ENCODE data around the gene NOP56. TPM values are rescaled to one million over a fixed set of nuclear protein-coding genes. Genes with fewer than 3 reads are reported as not detected.

Gene NOP56
- total and polyA plus RNA-seq, 4 donors = 46.8 to 138 (median 85.0) TPM

GRCh38 chr20:2631228-2631627 is 21.2 kb upstream of the NOP56 start:
- 23 to 31% methylated on average over 1 of the region's 1 CpG for WGBS, 2 donors
- no peak overlapping the region for H3K4me3 ChIP-seq (ENCODE audit: low read length in 2 of 2)
- no peaks in the 10 kb centered on the region for H3K27me3 ChIP-seq (ENCODE audit: control insufficient read depth in 1 of 2, insufficient read depth in 2 of 2, low read length in 1 of 2)
- no peaks in the 10 kb centered on the region for H3K36me3 ChIP-seq (ENCODE audit: control insufficient read depth in 1 of 2, insufficient read depth in 2 of 2, low read length in 1 of 2)
- peaks cover 3% of the 10 kb centered on the region for H3K9me3 ChIP-seq (ENCODE audit: control insufficient read depth, low read length)
- no peaks in the 10 kb centered on the region for H3K4me1 ChIP-seq (ENCODE audit: control insufficient read depth in 1 of 2, insufficient read depth in 2 of 2, low read length in 2 of 2)
- ATAC-seq (ENCODE audit: low FRiP score) (no peak), DNase-seq (no peak)
- no peak overlapping the region for H3K27ac ChIP-seq (ENCODE audit: low read depth in 1 of 2, low read length in 2 of 2)
- intact Hi-C loops (cut with DNase I) = no loop called here

GRCh38 chr20:2633381-2633780 is 19.1 kb upstream of the NOP56 start:
- DNase-seq = no peak
- no peak for ATAC-seq (ENCODE audit: low FRiP score)
- Histone ChIP-seq H3K36me3 (ENCODE audit: control insufficient read depth in 1 of 2, insufficient read depth in 2 of 2, low read length in 1 of 2) (no peaks in the 10 kb centered on the region), H3K4me1 (ENCODE audit: control insufficient read depth in 1 of 2, insufficient read depth in 2 of 2, low read length in 2 of 2) (no peaks in the 10 kb centered on the region), H3K27ac (ENCODE audit: low read depth in 1 of 2, low read length in 2 of 2) (no peak overlapping the region), H3K4me3 (ENCODE audit: low read length in 2 of 2) (no peak overlapping the region), H3K27me3 (ENCODE audit: control insufficient read depth in 1 of 2, insufficient read depth in 2 of 2, low read length in 1 of 2) (no peaks in the 10 kb centered on the region), H3K9me3 (ENCODE audit: control insufficient read depth, low read length) (no peaks in the 10 kb centered on the region)
- intact Hi-C loops (cut with DNase I) = no loop called here
- 3 to 9% methylated on average over 1 of the region's 1 CpG for WGBS, 2 donors

GRCh38 chr20:2637246-2637645 is 15.2 kb upstream of the NOP56 start:
- Histone ChIP-seq H3K36me3 (ENCODE audit: control insufficient read depth in 1 of 2, insufficient read depth in 2 of 2, low read length in 1 of 2) (no peaks in the 10 kb centered on the region), H3K4me3 (ENCODE audit: low read length in 2 of 2) (no peak overlapping the region), H3K27me3 (ENCODE audit: control insufficient read depth in 1 of 2, insufficient read depth in 2 of 2, low read length in 1 of 2) (no peaks in the 10 kb centered on the region), H3K9me3 (ENCODE audit: control insufficient read depth, low read length) (no peaks in the 10 kb centered on the region), H3K4me1 (ENCODE audit: control insufficient read depth in 1 of 2, insufficient read depth in 2 of 2, low read length in 2 of 2) (no peaks in the 10 kb centered on the region), H3K27ac (ENCODE audit: low read depth in 1 of 2, low read length in 2 of 2) (no peak overlapping the region)
- 82% methylated on average over 6 of the region's 6 CpGs for WGBS, 2 donors
- no peak for ATAC-seq (ENCODE audit: low FRiP score)
- DNase-seq = no peak
- intact Hi-C loops (cut with DNase I) = no loop called here

- Histone ChIP-seq H3K4me1 (ENCODE audit: control insufficient read depth in 1 of 2, insufficient read depth in 2 of 2, low read length in 2 of 2) (no peaks in the 10 kb centered on the region), H3K9me3 (ENCODE audit: control insufficient read depth, low read length) (no peaks in the 10 kb centered on the region), H3K4me3 (ENCODE audit: low read length in 2 of 2) (no peak overlapping the region), H3K36me3 (ENCODE audit: control insufficient read depth in 1 of 2, insufficient read depth in 2 of 2, low read length in 1 of 2) (no peaks in the 10 kb centered on the region), H3K27me3 (ENCODE audit: control insufficient read depth in 1 of 2, insufficient read depth in 2 of 2, low read length in 1 of 2) (no peaks in the 10 kb centered on the region), H3K27ac (ENCODE audit: low read depth in 1 of 2, low read length in 2 of 2) (no peak overlapping the region)
- no peak for ATAC-seq (ENCODE audit: low FRiP score)
- DNase-seq = no peak
- 58 to 59% methylated on average over 1 of the region's 1 CpG for WGBS, 2 donors
- intact Hi-C loops (cut with DNase I) = loop anchor here in 1 of 2 donors (10.0 kb wide), 1 partner anchor 115 kb away; no protein-coding TSS in a partner anchor
These were observed 12.2 kb upstream of the NOP56 start for GRCh38 chr20:2640260-2640659.

GRCh38 chr20:2640899-2641298 is 11.5 kb upstream of the NOP56 start:
- H3K4me1 ChIP-seq (ENCODE audit: control insufficient read depth in 1 of 2, insufficient read depth in 2 of 2, low read length in 2 of 2) = no peaks in the 10 kb centered on the region
- intact Hi-C loops (cut with DNase I) = loop anchor here in 1 of 2 donors (10.0 kb wide), 1 partner anchor 116 kb away; no protein-coding TSS in a partner anchor
- 84 to 89% methylated on average over 9 of the region's 9 CpGs for WGBS, 2 donors
- no peak for ATAC-seq (ENCODE audit: low FRiP score)
- no peak overlapping the region for H3K4me3 ChIP-seq (ENCODE audit: low read length in 2 of 2)
- H3K9me3 ChIP-seq (ENCODE audit: control insufficient read depth, low read length) = no peaks in the 10 kb centered on the region
- no peak for DNase-seq
- H3K36me3 ChIP-seq (ENCODE audit: control insufficient read depth in 1 of 2, insufficient read depth in 2 of 2, low read length in 1 of 2) = no peaks in the 10 kb centered on the region
- no peaks in the 10 kb centered on the region for H3K27me3 ChIP-seq (ENCODE audit: control insufficient read depth in 1 of 2, insufficient read depth in 2 of 2, low read length in 1 of 2)
- H3K27ac ChIP-seq (ENCODE audit: low read depth in 1 of 2, low read length in 2 of 2) = no peak overlapping the region

- H3K27me3 ChIP-seq (ENCODE audit: control insufficient read depth in 1 of 2, insufficient read depth in 2 of 2, low read length in 1 of 2) = no peaks in the 10 kb centered on the region
- H3K9me3 ChIP-seq (ENCODE audit: control insufficient read depth, low read length) = no peaks in the 10 kb centered on the region
- intact Hi-C loops (cut with DNase I) = loop anchor here in 1 of 2 donors (10.0 kb wide), 1 partner anchor 119 kb away; no protein-coding TSS in a partner anchor
- DNase-seq = no peak
- no peaks in the 10 kb centered on the region for H3K4me1 ChIP-seq (ENCODE audit: control insufficient read depth in 1 of 2, insufficient read depth in 2 of 2, low read length in 2 of 2)
- H3K27ac ChIP-seq (ENCODE audit: low read depth in 1 of 2, low read length in 2 of 2) = no peak overlapping the region
- ATAC-seq (ENCODE audit: low FRiP score) = no peak
- no peaks in the 10 kb centered on the region for H3K36me3 ChIP-seq (ENCODE audit: control insufficient read depth in 1 of 2, insufficient read depth in 2 of 2, low read length in 1 of 2)
- no peak overlapping the region for H3K4me3 ChIP-seq (ENCODE audit: low read length in 2 of 2)
- WGBS, 2 donors = 89 to 93% methylated on average over 1 of the region's 1 CpG
These were observed 8.7 kb upstream of the NOP56 start for GRCh38 chr20:2643708-2644107.

GRCh38 chr20:2652724-2653555 is 508 bp downstream of the NOP56 start:
- intact Hi-C loops (cut with DNase I) = loop anchor here (1.0 to 10.0 kb wide), 4 partner anchors 11 to 1328 kb away; partner anchors contain the start of genes IDH3B (in 1 of the 2), SDCBP2 (in 1 of the 2) and SNRPB (in 1 of the 2)
- Histone ChIP-seq H3K36me3 (ENCODE audit: control insufficient read depth in 1 of 2, insufficient read depth in 2 of 2, low read length in 1 of 2) (peaks cover 0 to 9% of the 10 kb centered on the region in 2 donors), H3K9me3 (ENCODE audit: control insufficient read depth, low read length) (no peaks in the 10 kb centered on the region), H3K27me3 (ENCODE audit: control insufficient read depth in 1 of 2, insufficient read depth in 2 of 2, low read length in 1 of 2) (peaks cover 0 to 2% of the 10 kb centered on the region in 2 donors), H3K4me1 (ENCODE audit: control insufficient read depth in 1 of 2, insufficient read depth in 2 of 2, low read length in 2 of 2) (no peaks in the 10 kb centered on the region), H3K27ac (ENCODE audit: low read depth in 1 of 2, low read length in 2 of 2) (peak overlapping the region in 1 of 2 donors; percentile 67), H3K4me3 (ENCODE audit: low read length in 2 of 2) (peak overlapping the region; percentile 20 to 60)
- ATAC-seq (ENCODE audit: low FRiP score) (peak; percentile 83), DNase-seq (peak in 1 of 2 donors; percentile 63)
- 0% methylated on average over 55 to 56 of the region's 56 CpGs for WGBS, 2 donors

- Histone ChIP-seq H3K9me3 (ENCODE audit: control insufficient read depth, low read length) (no peaks in the 10 kb centered on the region), H3K27me3 (ENCODE audit: control insufficient read depth in 1 of 2, insufficient read depth in 2 of 2, low read length in 1 of 2) (peaks cover 0 to 2% of the 10 kb centered on the region in 2 donors), H3K27ac (ENCODE audit: low read depth in 1 of 2, low read length in 2 of 2) (no peak overlapping the region), H3K4me3 (ENCODE audit: low read length in 2 of 2) (peak overlapping the region; percentile 20 to 60), H3K36me3 (ENCODE audit: control insufficient read depth in 1 of 2, insufficient read depth in 2 of 2, low read length in 1 of 2) (peaks cover 0 to 14% of the 10 kb centered on the region in 2 donors), H3K4me1 (ENCODE audit: control insufficient read depth in 1 of 2, insufficient read depth in 2 of 2, low read length in 2 of 2) (no peaks in the 10 kb centered on the region)
- no peak for ATAC-seq (ENCODE audit: low FRiP score)
- no peak for DNase-seq
- 38 to 39% methylated on average over 24 of the region's 24 CpGs for WGBS, 2 donors
- intact Hi-C loops (cut with DNase I) = loop anchor here (1.0 to 10.0 kb wide), 4 partner anchors 11 to 1329 kb away; partner anchors contain the start of genes IDH3B (in 1 of the 2), SDCBP2 (in 1 of the 2) and SNRPB (in 1 of the 2)
These were observed 1.3 kb downstream of the NOP56 start for GRCh38 chr20:2653556-2654383.
